Epithelial cell of proximal tubule (primary cell): ENCODE results near the gene MYCBP2. TPM values are rescaled to one million over a fixed set of nuclear protein-coding genes. Genes with fewer than 3 reads are reported as not detected.

Source experiments
- DNase-seq: peaks from one replicate; pipeline ENCODE4 v3.0.0-alpha.2; 2011; ENCODE audit warnings: low read depth
- H3K4me3 ChIP-seq: 2 replicates; pipeline ENCODE4 v1.5.1; 2011; ENCODE audit warnings: low read depth, mild to moderate bottlenecking, low read length
- total RNA-seq: library from RNA; depleted of rRNA; stranded (reverse); fragments of >200 nt; gene quantifications from 2 replicates; pipeline ENCODE4 v1.2.3, GENCODE V29; 2015
- TF ChIP-seq, protein P1 (sequence below): conservative IDR thresholded peaks from 2 replicates; pipeline ENCODE4 v1.5.1; 2012; ENCODE audit warnings: low read depth, mild to moderate bottlenecking, low read length

MYCBP2 gene
- total RNA-seq, 1 donor from 2014 or later, result 32.3 TPM

DNA sequence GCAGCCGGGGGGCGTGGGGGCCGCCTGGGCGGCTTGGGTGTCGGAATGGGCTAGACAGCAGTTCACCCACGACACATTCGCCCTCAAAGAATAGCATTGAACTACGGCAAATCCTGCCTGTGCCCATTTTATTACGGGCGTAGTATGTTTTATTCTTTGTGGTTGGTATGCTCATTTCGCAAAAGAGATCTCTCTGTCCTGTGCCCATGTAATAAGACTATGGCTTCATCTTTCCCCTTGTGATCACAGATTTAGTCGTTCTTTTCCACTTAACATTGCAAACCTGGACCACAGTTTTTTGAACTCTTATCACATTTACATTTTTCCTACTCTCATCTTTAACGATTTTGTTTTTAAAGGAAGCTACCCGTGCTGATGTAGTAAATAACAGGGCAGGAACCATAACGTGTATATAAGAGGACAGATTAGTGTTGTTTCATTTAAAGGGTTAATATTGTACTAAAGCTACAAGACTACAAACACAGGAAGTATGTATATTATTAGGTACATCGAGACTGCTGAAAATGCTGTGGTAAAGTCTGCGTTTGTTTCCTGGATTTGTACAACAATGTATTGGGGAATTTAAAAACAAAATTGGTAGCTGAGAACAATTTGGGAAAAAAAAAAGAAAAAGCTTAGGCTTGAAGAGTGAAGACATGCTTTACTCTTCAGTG lies 3.2 kb upstream of the MYCBP2 start:
- H3K4me3 ChIP-seq, result peak overlapping the region; percentile 84
- DNase-seq, result no peak
- TF ChIP-seq, protein P1, sequence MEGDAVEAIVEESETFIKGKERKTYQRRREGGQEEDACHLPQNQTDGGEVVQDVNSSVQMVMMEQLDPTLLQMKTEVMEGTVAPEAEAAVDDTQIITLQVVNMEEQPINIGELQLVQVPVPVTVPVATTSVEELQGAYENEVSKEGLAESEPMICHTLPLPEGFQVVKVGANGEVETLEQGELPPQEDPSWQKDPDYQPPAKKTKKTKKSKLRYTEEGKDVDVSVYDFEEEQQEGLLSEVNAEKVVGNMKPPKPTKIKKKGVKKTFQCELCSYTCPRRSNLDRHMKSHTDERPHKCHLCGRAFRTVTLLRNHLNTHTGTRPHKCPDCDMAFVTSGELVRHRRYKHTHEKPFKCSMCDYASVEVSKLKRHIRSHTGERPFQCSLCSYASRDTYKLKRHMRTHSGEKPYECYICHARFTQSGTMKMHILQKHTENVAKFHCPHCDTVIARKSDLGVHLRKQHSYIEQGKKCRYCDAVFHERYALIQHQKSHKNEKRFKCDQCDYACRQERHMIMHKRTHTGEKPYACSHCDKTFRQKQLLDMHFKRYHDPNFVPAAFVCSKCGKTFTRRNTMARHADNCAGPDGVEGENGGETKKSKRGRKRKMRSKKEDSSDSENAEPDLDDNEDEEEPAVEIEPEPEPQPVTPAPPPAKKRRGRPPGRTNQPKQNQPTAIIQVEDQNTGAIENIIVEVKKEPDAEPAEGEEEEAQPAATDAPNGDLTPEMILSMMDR, result no peak

DNA sequence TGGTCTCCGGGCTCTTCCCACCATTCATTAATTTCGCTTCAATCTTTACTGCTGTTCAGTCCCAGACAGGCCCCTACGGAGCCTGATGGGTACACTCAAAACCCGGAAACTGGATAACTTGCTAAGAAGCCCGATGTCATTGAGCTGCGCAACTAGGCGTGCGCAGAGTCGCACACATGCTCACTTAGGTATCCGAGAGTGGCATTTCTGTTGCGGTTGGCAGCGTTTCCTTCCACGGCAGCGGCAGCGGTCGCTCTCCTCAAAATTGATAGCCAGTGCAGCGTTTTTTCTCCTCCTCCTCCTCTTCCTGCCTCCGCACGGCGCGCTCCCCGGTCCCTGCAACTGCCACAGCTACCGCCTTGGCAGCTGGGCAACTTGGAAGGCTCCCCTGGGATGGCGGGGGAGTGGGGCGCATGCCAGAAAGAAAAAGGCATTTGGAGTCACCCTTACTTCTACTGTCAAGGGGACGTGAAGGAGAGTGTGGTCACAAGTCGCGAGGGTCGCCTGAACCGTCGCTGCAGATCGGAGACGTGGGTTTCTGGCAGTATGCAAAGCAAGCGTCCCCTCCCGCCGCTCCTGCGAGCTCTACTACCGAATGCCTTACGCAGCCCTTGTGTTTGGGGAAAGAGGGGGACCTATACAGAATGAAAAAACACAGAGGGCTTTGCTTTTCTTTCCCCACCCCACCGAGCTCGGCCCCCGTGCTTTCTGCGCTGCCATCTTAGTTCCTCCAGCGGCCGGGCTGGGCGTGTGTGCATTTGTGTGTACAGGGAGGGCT lies 2.4 kb upstream of the MYCBP2 start:
- DNase-seq, result peak; percentile 89
- H3K4me3 ChIP-seq, result peak overlapping the region; percentile 84
- TF ChIP-seq, protein P1, result peak; percentile 2

DNA sequence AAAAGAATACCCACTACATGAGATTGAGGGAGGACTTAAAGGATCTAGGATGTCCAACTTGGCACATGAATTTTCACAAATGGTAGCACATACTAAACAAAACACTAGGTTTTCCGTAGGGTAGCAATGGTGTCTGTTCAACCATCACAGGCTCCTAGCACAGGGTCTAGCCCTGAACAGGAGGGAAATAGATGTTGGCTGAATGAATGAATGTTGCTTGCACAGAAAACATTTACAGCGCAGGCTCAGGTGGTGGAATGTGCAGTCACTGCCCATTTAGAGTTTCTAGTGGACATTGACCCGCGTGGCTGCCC lies 1.9 kb upstream of the MYCBP2 start:
- peak overlapping the region; percentile 84 for H3K4me3 ChIP-seq
- no peak for DNase-seq
- TF ChIP-seq, protein P1, result no peak

DNA sequence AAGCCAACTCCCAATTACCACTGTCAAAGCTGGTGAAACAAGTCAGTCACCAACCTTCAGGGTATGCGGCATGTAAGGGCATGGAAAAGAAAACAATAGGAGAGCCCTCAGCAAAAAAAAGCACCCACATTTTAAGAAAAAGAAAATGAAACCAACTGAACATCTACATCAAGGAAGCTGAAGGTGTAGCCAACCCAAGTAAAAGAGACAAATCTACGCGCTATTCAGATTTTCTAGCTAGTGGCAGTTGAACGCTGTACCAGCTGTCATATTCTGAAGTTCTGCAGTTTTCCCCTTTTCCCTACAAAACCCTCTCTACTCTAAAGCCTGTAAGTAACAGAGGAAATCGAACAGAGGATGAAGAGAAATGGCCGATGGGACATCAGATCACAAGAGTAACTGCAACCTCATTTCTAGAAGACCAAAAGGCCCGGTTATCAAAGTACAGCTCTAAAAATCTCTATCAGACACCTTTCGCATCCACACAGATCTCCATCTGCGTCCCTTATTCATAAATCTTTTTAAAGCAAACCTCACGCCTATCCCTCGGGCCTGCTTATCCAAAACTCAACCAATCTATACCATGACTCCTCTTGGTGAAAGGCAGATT lies 1.4 kb downstream of the MYCBP2 start:
- DNase-seq, result no peak
- TF ChIP-seq, protein P1, result no peak

DNA sequence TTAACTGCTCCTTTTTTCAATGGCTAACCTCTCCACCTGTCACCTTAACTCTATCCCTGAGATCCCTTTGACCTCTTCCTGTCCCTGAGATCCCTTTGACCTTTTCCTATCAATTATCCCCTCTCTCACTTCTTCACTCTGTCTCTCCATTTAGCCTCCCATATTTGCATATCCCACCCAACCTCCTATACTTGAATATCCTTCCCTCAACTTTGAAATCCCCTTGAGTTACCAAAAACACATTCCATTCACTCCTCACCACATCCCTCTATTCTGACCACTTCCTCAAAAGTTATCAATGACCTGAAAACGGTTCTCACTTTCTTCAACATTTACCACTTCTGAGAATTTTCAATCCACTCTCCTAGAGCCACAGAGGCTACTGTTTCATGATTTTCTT lies 3.0 kb downstream of the MYCBP2 start:
- TF ChIP-seq, protein P1, result no peak
- no peak for DNase-seq
- no peak overlapping the region for H3K4me3 ChIP-seq

More for the DNA sequence above, 1.4 kb downstream of the MYCBP2 start:
- H3K4me3 ChIP-seq, result peak overlapping the region; percentile 91

DNA sequence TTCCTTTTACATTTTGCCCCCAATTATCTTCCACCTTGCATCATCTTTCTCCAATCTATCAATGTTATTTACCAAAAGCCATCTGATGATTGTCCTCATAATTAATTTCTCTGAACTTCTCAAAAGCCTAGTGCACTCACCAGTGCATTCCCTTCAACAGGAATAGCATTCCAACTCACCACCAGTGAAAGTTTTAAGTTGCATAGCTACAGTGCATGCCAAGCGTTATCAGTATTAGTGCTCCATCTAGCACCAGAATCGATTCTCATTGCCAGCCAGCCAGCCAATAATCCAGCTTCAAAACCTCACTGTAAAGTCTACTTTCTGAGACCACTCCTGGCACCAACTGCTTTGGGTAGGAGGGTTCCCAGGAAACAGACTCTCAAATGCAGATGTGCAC lies 7.4 kb downstream of the MYCBP2 start:
- TF ChIP-seq, protein P1, result no peak
- H3K4me3 ChIP-seq, result no peak overlapping the region
- DNase-seq, result no peak

DNA sequence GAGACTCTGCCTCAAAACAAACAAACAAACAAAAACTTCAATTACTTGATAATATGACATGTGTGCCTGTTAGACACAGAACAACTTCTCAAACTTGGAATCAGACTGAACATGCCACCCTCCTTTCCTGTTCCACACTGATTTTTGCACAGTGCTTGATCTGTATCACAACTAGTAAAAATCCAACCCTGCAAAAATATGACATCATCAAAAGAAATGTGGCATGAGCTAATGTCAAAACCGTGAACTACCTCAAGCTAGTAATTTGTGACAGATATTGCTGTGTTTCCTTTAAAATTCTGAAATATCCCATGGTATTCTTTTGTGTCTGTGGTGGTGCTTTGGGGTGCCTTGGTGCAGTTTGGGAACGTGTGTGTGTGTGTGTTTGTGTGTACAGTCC lies 8.2 kb downstream of the MYCBP2 start:
- TF ChIP-seq, protein P1, result no peak

More for the DNA sequence above, 8.2 kb downstream of the MYCBP2 start:
- DNase-seq, result no peak
- no peak overlapping the region for H3K4me3 ChIP-seq
